BJ (cell line): Measurements from ENCODE around the gene ID2. TPM values are rescaled to one million over a fixed set of nuclear protein-coding genes. Genes with fewer than 3 reads are reported as not detected.

Experiments
- CTCF ChIA-PET: fragments of 350-600 bp; formaldehyde crosslinking; extraction: SDS; loops from one replicate; lab custom pipeline; 2021; ENCODE audit warnings: antibody characterized with exemption, inconsistent platforms; lab: Yijun Ruan, JAX
- POLR2A ChIA-PET: fragments of 300-600 bp; sonication (Branson Sonifier 250); formaldehyde crosslinking; extraction: SDS; loops from one replicate; lab custom pipeline; 2021; ENCODE audit warnings: antibody characterized with exemption; lab: Charles Lee
- DNase-seq: peaks from one replicate; pipeline ENCODE4 v3.0.0-alpha.2; 2011; ENCODE audit warnings: low read depth
- H3K27me3 ChIP-seq: 2 replicates; pipeline ENCODE4 v1.6.0; 2011; ENCODE audit warnings: low read length; ENCODE audit not compliant: control insufficient read depth, insufficient read depth
- H3K36me3 ChIP-seq: 2 replicates; pipeline ENCODE4 v1.5.1; 2011; ENCODE audit warnings: low read length; ENCODE audit not compliant: control insufficient read depth, insufficient read depth
- H3K4me3 ChIP-seq: 2 replicates; pipeline ENCODE4 v1.5.1; 2011; ENCODE audit warnings: low read depth, mild to moderate bottlenecking, control low read depth, low read length
- polyA plus RNA-seq: library from polyadenylated mRNA; depleted of rRNA; stranded (reverse); fragments of >200 nt; gene quantifications from 2 replicates; pipeline ENCODE4 v1.2.3, GENCODE V29; 2011
- TF ChIP-seq, protein P1 (sequence below): IDR thresholded peaks from 2 replicates; pipeline ENCODE4 v1.5.1; 2011; ENCODE audit warnings: low read depth, mild to moderate bottlenecking, control low read depth, inconsistent platforms, low read length, moderate library complexity; ENCODE audit not compliant: insufficient read depth

ID2 gene
- polyA plus RNA-seq, 1 experiment, result 242 TPM

DNA sequence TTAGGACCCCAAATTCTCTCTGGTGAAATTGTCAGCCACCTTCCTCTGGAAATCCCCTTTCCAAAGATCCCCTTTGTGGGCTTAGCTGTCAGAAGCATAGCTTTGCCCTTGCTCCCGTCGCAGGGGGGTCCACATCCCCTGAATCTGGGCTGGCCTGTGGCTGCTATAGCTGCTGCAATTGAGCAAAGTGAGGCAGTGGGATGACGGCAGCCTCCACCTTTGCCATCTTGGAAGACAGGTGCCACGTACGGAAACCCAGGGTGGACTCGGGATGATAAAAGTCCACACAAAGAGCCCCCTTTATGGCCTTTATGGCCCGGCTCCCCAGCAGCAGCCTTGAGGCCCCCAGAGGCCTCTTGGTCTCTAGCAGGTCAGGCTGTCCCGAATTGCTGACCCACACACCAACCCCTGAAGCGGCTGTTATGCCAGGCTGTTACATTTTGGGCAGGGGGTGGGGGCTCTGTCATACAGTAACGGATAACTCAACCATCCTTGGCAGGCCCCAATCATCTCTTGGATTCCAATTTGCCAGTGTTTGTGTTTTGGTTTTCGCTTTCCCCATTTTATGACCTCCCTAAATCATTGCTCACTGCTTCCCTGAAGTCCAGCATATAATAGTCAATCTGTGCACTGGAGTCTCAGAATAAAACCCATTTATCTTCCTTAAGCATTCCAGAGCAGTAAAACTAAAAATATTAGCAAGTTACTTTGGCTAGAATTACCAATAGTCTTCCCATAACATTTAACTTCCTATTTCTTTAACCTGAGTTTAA lies 33.2 kb upstream of the ID2 start:
- Histone ChIP-seq H3K36me3 (no peaks in the 10 kb centered on the region), H3K4me3 (no peak overlapping the region), H3K27me3 (no peaks in the 10 kb centered on the region; the same call in 1 of the 2 replicates)
- TF ChIP-seq, protein P1, sequence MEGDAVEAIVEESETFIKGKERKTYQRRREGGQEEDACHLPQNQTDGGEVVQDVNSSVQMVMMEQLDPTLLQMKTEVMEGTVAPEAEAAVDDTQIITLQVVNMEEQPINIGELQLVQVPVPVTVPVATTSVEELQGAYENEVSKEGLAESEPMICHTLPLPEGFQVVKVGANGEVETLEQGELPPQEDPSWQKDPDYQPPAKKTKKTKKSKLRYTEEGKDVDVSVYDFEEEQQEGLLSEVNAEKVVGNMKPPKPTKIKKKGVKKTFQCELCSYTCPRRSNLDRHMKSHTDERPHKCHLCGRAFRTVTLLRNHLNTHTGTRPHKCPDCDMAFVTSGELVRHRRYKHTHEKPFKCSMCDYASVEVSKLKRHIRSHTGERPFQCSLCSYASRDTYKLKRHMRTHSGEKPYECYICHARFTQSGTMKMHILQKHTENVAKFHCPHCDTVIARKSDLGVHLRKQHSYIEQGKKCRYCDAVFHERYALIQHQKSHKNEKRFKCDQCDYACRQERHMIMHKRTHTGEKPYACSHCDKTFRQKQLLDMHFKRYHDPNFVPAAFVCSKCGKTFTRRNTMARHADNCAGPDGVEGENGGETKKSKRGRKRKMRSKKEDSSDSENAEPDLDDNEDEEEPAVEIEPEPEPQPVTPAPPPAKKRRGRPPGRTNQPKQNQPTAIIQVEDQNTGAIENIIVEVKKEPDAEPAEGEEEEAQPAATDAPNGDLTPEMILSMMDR, result no peak
- POLR2A ChIA-PET, result no interaction called here
- DNase-seq, result no peak
- CTCF ChIA-PET, result no interaction called here

DNA sequence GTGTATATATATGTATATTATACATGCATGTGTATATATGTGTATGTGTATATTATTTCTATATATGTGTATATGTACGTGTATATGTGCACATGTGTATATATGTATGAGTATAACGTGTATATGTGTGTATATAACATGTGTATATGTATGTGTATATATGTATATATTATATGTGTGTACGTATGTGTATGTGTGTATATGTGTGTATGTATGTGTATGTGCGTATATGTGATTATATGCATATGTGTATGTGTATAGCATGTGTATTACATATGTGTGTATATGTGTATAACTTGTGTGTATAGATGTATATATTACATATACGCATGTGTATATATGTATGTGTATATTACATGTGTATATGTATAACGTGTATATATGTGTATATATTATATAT lies 32.1 kb upstream of the ID2 start:
- CTCF ChIA-PET, result no interaction called here
- TF ChIP-seq, protein P1, result no peak
- POLR2A ChIA-PET, result no interaction called here
- no peaks in the 10 kb centered on the region for H3K36me3 ChIP-seq
- no peaks in the 10 kb centered on the region; the same call in 1 of the 2 replicates for H3K27me3 ChIP-seq
- H3K4me3 ChIP-seq, result no peak overlapping the region
- DNase-seq, result no peak

DNA sequence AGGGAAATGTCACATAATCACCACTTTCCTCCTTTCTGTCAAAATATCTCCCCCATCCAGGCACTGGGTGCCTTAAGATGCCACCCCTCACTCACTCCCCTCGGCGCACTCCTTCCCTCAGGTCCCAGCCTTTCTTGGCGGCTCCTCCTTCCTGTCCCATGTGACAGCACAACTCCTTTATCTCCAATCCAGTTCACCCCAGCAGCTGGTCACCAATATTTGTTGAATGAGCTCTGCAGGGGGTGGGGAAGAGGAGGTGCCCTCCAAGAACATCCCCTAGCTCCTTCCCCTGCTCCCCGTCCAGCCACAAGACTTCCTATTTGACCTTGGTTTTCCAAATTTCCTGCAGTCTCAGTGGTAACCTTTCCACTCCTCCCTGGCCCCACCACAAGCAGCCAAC lies 31.6 kb upstream of the ID2 start:
- TF ChIP-seq, protein P1, result no peak
- no peaks in the 10 kb centered on the region; the same call in 1 of the 2 replicates for H3K27me3 ChIP-seq
- H3K36me3 ChIP-seq, result no peaks in the 10 kb centered on the region
- POLR2A ChIA-PET, result no interaction called here
- DNase-seq, result no peak
- CTCF ChIA-PET, result interaction anchor here (0.7 kb wide), 1 partner anchor 12 kb away, joined by 3 read pairs; no protein-coding TSS in a partner anchor
- no peak overlapping the region for H3K4me3 ChIP-seq

DNA sequence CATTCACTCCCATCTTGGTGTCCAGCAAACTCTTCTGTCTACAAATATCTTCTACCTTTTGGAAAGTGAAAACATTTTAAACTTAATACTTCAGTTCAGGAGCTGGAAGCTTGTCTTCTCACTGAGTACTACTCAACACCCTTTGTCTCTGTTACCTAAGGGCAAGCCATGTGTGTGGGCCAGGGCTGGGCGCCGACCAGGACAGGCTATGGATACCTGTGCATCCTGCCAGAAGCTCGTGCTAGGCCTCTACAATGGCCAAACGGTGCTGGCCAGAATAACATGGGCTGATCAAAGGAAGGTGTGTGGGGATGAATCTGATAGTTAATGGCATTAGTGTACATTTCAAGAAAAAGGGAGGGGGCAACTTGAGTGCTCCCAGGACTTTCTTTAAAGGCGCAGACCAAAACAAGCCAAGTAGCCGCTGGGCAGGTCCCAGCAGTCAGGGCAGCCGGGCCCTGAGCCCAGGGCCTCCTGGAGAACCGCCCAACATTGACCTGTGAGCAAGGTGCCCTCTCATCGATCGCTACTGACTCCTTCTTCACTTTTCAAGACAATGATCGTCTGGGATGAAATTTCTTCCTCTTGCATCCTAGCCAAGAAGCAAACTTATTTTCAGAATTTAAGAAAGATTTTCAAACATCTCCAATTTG lies 29.0 kb upstream of the ID2 start:
- TF ChIP-seq, protein P1, result no peak
- Histone ChIP-seq H3K27me3 (no peaks in the 10 kb centered on the region; the same call in 1 of the 2 replicates), H3K36me3 (no peaks in the 10 kb centered on the region), H3K4me3 (no peak overlapping the region)
- no peak for DNase-seq
- POLR2A ChIA-PET, result no interaction called here
- CTCF ChIA-PET, result interaction anchor here (0.7 to 1.2 kb wide), 2 partner anchors 10 kb away, joined by 3 read pairs; no protein-coding TSS in a partner anchor

DNA sequence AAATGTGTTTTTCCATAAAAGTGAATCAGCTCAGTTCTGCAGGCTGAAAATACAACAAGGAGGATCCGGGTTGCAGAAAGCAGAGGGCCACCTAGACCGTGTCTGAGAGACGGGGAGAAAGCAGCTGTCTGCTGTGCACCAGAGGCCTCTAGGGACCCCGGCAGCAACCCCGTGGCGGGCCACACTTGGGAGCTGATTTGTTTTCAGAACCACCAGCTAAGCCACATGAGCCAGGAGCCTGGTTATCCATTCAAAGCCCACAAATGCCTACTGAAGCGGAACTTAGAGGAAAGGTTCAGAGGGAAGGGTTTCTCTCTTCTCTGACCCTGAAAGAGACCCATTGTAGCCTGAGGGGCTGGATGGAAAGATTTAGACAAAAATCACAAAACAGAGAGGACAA lies 28.4 kb upstream of the ID2 start:
- POLR2A ChIA-PET, result no interaction called here

More for the DNA sequence above, 28.4 kb upstream of the ID2 start:
- no peak overlapping the region for H3K4me3 ChIP-seq
- TF ChIP-seq, protein P1, result no peak
- DNase-seq, result no peak
- H3K27me3 ChIP-seq, result no peaks in the 10 kb centered on the region; the same call in 1 of the 2 replicates
- CTCF ChIA-PET, result interaction anchor here (0.7 to 1.2 kb wide), 2 partner anchors 9 to 11 kb away, joined by 3 read pairs; no protein-coding TSS in a partner anchor
- no peaks in the 10 kb centered on the region for H3K36me3 ChIP-seq
